ENCODE measurements around the gene NTN1. TPM values are rescaled to one million over a fixed set of nuclear protein-coding genes. Genes with fewer than 3 reads are reported as not detected.

Gene NTN1
- total RNA-seq, 2 experiments from 2014 or later: not detected

DNA sequence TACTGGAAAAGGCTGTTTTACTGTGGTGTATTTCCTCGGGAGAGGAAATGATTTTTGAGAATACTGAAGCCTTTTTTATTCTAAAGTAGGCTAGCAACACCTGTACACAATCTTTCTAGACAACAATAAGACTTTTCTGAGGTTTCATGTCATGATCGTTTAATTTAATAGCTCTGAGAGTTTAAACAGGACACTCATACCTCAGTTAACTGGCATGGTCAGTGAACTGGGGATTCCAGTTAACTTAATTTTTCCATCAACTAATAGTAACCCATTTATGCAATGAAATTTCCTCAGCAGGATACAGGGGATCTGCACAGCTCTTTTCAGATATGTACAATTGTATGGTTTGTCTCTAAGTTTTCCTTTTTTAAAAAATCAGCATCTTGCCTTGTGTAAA lies 262.6 kb downstream of the NTN1 start:
- H3K27ac ChIP-seq (ENCODE audit: low read depth, low read length, poor library complexity, severe bottlenecking): no peak overlapping the region
- H3K9me2 ChIP-seq (ENCODE audit: insufficient read depth, low read length): no peaks in the 10 kb centered on the region
- ChIA-PET CTCF (ENCODE audit: unreplicated experiment) (no interaction called here), POLR2A (no interaction called here)
- no peaks in the 10 kb centered on the region for H3K4me1 ChIP-seq (ENCODE audit: insufficient read depth, low read length, poor library complexity, severe bottlenecking)
- no TSS peak for BruUV-seq (replicated peaks)
- H4K20me1 ChIP-seq (ENCODE audit: insufficient read depth, low read length): no peaks in the 10 kb centered on the region
- no peak overlapping the region for H2AFZ ChIP-seq (ENCODE audit: low read length)
- intact Hi-C loops (cut with micrococcal nuclease; ENCODE audit: unreplicated experiment): no loop called here
- H3K4me3 ChIP-seq (ENCODE audit: low read depth, low read length, poor library complexity, severe bottlenecking): no peak overlapping the region
- no peak for DNase-seq (ENCODE audit: low spot score)
- H3K79me2 ChIP-seq (ENCODE audit: insufficient read depth, low read depth, low read length): no peaks in the 10 kb centered on the region
- TF ChIP-seq, protein P1, sequence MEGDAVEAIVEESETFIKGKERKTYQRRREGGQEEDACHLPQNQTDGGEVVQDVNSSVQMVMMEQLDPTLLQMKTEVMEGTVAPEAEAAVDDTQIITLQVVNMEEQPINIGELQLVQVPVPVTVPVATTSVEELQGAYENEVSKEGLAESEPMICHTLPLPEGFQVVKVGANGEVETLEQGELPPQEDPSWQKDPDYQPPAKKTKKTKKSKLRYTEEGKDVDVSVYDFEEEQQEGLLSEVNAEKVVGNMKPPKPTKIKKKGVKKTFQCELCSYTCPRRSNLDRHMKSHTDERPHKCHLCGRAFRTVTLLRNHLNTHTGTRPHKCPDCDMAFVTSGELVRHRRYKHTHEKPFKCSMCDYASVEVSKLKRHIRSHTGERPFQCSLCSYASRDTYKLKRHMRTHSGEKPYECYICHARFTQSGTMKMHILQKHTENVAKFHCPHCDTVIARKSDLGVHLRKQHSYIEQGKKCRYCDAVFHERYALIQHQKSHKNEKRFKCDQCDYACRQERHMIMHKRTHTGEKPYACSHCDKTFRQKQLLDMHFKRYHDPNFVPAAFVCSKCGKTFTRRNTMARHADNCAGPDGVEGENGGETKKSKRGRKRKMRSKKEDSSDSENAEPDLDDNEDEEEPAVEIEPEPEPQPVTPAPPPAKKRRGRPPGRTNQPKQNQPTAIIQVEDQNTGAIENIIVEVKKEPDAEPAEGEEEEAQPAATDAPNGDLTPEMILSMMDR (conservative IDR thresholded peaks at IDR 0.05; ENCODE audit: low read length): no peak
- no peak for TF ChIP-seq EZH2phosphoT487 (IDR thresholded peaks at IDR 0.05; ENCODE audit: borderline replicate concordance, low read depth, low read length)
- H3K9me3 ChIP-seq (ENCODE audit: low read length): no peaks in the 10 kb centered on the region
- no peaks in the 10 kb centered on the region for H3K36me3 ChIP-seq (ENCODE audit: insufficient read depth, low read length)
- H3K4me2 ChIP-seq (ENCODE audit: low read length): no peak overlapping the region

DNA sequence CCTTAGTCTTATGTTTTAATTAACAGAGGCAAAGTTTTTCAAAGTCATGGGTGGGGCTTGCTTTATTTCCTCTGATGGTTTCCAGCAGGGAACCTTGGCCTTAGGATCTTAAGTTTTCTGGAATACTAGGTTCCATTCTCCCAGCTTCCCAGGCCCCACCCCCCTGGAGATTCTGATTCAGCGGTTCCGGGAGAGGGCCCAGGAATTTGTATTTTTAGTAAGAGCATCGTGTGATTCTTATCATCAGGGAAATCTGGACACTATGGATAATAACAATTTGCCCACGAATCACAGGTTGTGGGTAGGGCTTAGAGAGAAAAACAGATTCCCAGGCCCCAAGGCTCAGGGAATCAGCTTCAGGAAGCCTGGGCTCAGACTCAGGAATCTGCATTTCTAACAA lies 263.6 kb downstream of the NTN1 start:
- H3K79me2 ChIP-seq (ENCODE audit: insufficient read depth, low read depth, low read length): no peaks in the 10 kb centered on the region
- no peaks in the 10 kb centered on the region for H3K9me3 ChIP-seq (ENCODE audit: low read length)
- no peak overlapping the region for H3K4me3 ChIP-seq (ENCODE audit: low read depth, low read length, poor library complexity, severe bottlenecking)
- no peak for DNase-seq (ENCODE audit: low spot score)
- intact Hi-C loops (cut with micrococcal nuclease; ENCODE audit: unreplicated experiment): no loop called here
- H3K36me3 ChIP-seq (ENCODE audit: insufficient read depth, low read length): no peaks in the 10 kb centered on the region
- CTCF ChIA-PET (ENCODE audit: unreplicated experiment): no interaction called here
- BruUV-seq (replicated peaks): no TSS peak
- H3K4me2 ChIP-seq (ENCODE audit: low read length): no peak overlapping the region
- POLR2A ChIA-PET: no interaction called here
- H3K9me2 ChIP-seq (ENCODE audit: insufficient read depth, low read length): no peaks in the 10 kb centered on the region
- H3K27ac ChIP-seq (ENCODE audit: low read depth, low read length, poor library complexity, severe bottlenecking): no peak overlapping the region
- no peak overlapping the region for H2AFZ ChIP-seq (ENCODE audit: low read length)
- no peaks in the 10 kb centered on the region for H4K20me1 ChIP-seq (ENCODE audit: insufficient read depth, low read length)
- TF ChIP-seq, protein P1 (conservative IDR thresholded peaks at IDR 0.05; ENCODE audit: low read length): no peak
- TF ChIP-seq EZH2phosphoT487 (IDR thresholded peaks at IDR 0.05; ENCODE audit: borderline replicate concordance, low read depth, low read length): no peak
- H3K4me1 ChIP-seq (ENCODE audit: insufficient read depth, low read length, poor library complexity, severe bottlenecking): no peaks in the 10 kb centered on the region

DNA sequence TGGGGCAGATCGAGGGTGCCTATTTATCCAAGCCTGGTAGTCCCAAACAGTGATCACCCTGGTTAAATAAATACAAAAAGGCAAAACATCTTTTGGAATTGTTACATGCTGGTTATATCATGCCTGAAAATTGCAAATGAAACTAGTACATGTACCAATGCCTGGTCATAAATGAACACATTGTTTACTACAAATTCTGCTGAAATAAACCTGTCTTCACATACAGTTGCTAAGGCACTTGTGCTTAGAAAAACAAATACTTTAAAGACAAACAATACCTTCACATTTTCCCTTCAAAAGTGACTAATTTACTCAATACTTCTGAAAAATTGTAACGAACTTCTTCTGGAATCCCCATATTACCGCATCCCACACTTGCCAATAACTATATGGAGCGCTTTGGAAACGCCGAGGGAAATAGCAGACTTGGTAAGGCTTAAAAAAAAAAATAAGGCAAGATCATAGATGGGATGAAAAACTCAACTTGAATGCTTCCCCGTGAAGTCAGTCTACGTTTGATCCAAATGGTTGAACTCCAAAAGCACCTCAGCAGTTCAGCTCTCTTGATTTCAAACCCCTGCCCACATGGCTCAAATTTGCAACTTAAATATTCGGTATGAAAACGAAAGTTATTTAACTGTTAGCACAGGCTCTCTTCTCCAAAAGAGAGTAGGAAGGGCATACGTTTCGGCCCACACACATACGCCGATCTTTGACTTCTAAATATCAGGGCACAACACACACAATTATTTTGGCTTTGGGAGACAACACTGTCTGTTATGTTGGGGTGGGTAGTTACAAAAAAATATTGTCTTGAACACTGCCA lies 264.5 kb downstream of the NTN1 start:
- Histone ChIP-seq H3K9me3 (ENCODE audit: low read length) (no peaks in the 10 kb centered on the region), H2AFZ (ENCODE audit: low read length) (no peak overlapping the region), H3K27ac (ENCODE audit: low read depth, low read length, poor library complexity, severe bottlenecking) (no peak overlapping the region), H3K4me3 (ENCODE audit: low read depth, low read length, poor library complexity, severe bottlenecking) (no peak overlapping the region), H3K79me2 (ENCODE audit: insufficient read depth, low read depth, low read length) (no peaks in the 10 kb centered on the region), H3K4me2 (ENCODE audit: low read length) (no peak overlapping the region), H3K9me2 (ENCODE audit: insufficient read depth, low read length) (no peaks in the 10 kb centered on the region), H3K4me1 (ENCODE audit: insufficient read depth, low read length, poor library complexity, severe bottlenecking) (no peaks in the 10 kb centered on the region), H4K20me1 (ENCODE audit: insufficient read depth, low read length) (no peaks in the 10 kb centered on the region), H3K36me3 (ENCODE audit: insufficient read depth, low read length) (no peaks in the 10 kb centered on the region)
- TF ChIP-seq, protein P1 (conservative IDR thresholded peaks at IDR 0.05; ENCODE audit: low read length): no peak
- TF ChIP-seq EZH2phosphoT487 (IDR thresholded peaks at IDR 0.05; ENCODE audit: borderline replicate concordance, low read depth, low read length): no peak
- no TSS peak for BruUV-seq (replicated peaks)
- intact Hi-C loops (cut with micrococcal nuclease; ENCODE audit: unreplicated experiment): no loop called here
- no peak for DNase-seq (ENCODE audit: low spot score)
- POLR2A ChIA-PET: interaction anchor here (0.6 kb wide), 1 partner anchor 59 kb away, joined by 6 read pairs; no protein-coding TSS in a partner anchor
- CTCF ChIA-PET (ENCODE audit: unreplicated experiment): no interaction called here

Data from OCI-LY7 (cell line).